Midbrain (tissue), 1 donor: ENCODE measurements around the gene ZFP1.
"Not testable (repeated sequence)": the region's sequence is repeated elsewhere in the genome, so short reads cannot be mapped to it uniquely, and the experiment has no call there.

Experiments
- DNase-seq: peaks from one replicate; lab custom pipeline; 2025; lab: John Stamatoyannopoulos, UW

The ZFP1 gene

DNA sequence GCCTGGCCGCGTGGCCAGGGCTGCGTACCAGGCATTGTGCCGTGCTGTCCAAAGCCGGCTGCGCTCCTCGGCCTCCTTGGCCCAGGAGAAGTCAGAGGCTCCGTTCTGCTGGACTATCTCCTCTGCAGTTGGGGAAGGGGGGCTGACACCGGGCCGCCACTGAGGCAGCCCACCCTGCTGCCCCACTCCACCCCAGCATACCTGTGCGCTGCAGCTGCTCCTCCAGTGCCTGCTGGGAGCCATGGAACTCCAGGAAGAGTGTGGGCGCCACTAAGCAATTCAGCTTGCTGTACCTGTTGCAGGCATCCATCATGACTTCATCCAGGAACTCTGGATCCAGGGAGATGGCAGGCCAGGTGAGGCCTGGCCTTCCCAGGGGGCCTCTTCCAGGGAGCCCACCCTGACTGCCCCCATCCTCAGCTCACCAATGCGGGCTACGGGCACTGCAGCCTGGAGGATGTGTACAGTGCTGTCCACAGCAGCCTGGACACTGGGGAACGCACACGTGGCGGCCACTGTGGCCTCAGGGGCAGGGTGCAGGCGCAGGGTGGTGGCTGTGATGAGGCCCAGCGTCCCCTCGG lies 34.7 kb upstream of the ZFP1 start:
- DNase-seq: no peak

DNA sequence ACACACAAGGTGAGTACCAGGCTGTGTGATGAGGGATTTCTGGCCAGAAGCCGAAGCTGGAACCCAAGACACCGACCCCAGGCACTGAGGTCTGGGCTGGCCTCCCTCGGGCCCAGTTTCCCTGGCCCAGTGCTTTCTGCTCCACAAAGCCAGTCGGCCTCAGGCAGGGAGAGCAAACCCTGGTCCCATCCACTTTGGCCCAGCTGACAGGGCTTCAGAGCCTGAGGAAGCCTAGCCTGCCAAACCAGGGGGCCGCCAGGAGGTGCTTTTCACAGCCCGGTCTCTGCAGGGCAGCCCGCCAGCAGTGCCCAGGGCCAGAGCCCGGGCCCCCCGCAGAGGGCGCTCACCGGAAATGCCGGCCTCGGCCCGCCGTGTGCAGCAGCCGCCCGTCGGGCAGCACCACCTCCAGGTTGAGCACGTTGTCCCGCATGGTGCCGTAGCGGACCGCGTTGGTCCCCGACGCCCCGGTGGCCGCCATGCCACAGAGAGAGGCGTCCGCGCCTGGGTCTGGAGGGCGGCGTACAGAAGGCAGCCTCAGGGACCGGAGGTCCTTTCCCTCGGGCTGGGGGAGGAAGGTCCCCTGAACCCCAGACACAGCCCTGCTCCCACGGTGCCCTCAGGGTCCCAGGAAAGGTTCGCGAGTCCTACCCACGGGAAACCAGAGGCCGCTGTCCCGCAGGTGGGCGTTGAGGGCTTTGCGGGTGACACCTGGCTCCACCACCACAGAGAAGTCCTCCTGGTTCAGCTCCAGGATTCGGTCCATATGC lies 34.0 kb upstream of the ZFP1 start:
- peak; percentile 32 for DNase-seq

DNA sequence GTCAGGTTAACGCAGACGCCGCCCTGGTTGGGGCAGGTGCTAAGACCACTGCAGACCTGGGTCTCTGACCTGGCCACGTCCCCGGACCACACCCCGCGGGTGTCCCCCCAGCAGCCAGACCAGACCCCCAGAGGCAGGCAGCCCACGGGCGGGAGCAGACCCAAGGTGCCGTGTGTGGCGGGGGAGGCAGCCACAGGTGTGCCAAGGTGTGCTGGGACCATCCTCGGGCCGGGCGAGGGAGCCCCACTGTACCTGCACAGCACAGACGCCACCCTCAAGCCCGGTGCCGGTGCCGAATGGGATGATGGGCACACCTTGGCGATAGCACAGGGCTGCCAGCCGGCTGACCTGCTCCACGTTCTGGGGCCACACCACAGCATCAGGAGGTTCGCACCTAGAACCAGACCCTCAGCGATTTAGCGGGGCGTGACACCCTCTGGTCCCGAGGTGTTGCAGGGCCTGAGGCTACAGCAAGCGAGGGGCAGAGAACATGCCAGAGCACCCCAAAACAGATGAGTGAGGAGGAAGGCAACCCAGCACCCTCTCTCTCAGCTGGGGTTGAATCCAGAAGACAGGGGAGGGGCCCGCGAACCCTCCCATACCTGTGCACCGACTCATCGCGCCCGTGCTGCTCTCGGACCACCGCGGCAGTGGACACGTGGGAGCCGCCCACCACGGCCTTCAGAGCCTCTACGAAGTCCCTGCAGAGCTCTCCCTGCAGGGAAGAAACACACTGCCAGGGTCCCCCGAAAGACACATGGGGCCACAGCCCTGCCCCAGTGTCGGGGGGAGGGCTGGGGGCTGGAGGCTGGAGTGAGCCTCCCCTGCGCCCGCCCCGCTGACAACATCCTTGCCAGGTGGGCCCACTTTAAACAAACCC lies 33.1 kb upstream of the ZFP1 start:
- DNase-seq: no peak

DNA sequence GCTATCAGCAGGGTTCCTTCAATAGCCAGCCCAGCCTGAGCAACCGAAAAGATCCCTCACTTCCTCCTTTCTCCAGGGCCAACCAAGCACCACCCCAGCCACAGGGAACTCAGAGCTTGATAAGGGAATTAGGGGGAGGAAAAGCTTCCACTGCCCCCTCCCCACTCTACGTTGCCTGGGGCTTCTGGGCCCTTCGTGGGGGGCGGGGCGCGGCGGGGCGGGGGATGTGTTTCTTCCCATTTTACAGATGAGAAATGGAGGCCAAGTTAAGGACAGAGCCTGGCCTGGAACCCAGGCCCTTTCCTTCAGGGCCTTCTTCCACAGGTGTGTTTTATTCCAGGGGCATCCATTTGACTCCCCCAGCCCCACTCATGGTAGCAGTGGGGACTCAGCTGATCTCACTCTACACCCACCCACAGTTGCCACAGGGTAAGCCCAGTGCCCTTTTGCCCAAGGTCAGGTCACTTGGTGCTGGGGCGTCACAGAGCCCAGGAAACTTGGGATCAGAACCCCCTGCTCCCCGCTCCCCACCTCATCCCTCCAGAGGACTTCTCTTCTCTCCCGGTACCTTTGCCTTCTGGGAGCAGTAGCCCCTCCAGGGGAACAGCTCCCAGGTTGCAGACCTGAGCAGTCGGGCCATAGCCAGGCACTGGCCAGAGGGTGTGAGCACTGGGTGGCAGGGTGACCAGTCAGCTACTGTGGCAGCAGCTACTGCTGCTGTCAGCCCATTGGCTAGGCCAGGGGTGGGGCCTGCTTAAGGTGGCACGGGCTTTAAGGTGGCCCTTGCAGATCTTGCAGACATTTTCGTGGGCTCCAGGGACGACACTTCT lies 32.0 kb upstream of the ZFP1 start, which contains the start of gene LDHD:
Gene LDHD, minus strand, starts transcription at position 700 of the 830 bp plus-strand sequence. Its CDS starts 60 bp downstream, at position 640.
- peak; percentile 91 for DNase-seq

DNA sequence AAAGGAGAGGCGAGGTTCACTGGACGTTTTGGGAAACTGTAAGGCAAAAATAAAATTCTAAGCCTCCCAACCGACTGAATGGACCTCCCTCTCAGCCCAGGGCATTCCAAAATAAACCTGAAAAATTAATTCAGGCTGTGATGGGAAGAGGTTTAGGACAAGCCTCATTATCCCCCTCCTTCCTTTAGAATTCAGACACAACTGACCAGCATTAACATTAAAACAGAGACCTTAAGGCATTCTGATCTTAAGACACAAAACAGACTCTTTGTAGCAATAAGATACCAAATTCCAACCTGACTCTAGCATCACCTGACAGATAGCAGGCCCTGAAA lies 31.4 kb upstream of the ZFP1 start:
- DNase-seq: no peak

DNA sequence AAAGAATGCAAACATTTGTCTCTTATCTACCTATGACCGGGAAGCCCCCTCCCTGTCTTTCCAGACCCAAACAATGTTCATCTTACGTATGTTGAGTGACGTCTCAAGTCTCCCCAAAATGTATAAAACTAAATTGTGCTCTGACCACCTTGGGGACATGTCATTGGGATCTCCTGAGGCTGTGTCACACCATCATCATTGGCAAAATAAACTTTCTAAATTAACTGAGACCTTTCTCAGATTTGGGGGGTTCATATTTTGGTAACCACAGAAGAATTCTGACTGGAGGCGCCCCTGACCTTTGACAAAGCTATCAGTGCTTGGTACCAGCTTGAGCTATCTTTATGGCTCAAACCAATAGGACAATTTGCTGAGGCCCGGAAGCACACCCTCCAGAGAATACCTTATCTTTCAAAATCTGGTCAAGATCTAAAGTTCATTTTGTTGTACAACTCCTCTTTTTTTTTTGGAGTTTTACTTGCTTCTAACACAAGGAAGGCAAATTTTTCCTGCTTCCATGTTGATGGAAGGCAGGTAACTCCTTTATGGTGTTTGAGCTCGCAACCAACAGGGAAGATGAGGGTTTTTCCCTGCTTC lies 29.3 kb upstream of the ZFP1 start:
- no peak for DNase-seq

DNA sequence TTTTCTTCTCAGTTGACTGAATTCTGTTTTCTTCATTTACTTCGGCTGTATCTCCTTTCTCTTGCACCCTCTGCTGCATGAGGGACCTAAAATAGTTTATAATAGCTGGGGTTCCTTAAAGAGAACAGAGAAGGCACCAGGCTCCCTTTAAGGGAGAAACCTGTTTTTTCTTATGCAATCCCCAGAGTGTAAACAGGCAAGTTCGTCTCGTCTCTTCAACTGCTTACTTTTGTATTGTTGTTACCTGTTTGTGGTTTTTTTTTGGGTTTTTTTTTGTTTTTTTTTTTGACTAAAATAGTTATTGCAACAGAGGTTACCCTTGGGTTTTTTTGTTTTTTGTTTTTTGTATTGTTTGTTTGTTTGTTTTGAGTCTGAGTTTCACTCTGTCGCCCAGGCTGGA lies 28.1 kb upstream of the ZFP1 start:
- DNase-seq: no peak

DNA sequence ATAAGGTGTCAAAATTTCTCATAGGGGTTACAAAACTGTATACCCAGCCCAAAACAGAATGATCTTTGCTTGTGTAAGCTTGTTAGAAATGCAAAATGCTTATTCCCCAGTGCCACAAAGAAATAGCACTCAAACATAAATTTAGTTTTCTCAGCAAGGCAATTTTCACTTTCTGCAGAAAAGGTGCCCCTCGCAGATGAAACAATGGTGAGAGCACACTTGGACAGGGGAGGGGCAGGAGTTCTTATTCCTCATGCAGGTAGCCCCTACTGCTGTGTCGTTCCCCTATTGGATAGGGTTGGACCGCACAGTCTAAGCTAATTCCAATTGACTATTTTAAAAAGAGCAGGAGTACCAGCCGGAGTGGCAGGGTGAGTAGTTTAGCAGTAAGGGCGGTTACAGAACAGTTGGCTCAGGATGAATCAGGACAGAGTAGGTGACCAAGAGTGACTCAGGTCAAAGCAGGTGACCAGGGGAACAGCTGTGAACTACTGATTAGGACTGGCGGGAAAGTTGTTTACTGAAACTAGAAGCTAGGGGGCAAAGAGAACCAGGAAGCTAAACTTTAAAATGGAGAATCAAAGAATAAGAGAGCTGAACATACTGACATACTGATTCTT lies 26.3 kb upstream of the ZFP1 start:
- no peak for DNase-seq

DNA sequence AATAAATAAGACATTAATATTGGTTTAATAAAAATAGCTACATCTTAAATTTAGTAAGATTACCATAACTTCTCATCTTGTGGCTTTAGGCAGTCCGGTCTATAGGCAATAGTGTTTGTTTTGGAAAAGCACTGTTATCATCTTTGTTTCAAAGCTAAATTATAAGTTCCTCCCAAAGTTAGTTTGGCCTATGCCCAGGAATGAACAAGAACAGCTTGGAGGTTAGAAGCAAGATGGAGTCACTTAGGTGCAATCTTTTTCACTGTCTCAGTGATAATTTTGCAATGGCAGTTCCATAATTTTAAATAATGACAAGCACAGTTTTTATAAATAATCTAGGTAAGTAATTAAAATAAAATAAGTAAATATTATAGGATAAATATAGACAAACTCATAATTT lies 25.7 kb upstream of the ZFP1 start:
- DNase-seq: no peak

DNA sequence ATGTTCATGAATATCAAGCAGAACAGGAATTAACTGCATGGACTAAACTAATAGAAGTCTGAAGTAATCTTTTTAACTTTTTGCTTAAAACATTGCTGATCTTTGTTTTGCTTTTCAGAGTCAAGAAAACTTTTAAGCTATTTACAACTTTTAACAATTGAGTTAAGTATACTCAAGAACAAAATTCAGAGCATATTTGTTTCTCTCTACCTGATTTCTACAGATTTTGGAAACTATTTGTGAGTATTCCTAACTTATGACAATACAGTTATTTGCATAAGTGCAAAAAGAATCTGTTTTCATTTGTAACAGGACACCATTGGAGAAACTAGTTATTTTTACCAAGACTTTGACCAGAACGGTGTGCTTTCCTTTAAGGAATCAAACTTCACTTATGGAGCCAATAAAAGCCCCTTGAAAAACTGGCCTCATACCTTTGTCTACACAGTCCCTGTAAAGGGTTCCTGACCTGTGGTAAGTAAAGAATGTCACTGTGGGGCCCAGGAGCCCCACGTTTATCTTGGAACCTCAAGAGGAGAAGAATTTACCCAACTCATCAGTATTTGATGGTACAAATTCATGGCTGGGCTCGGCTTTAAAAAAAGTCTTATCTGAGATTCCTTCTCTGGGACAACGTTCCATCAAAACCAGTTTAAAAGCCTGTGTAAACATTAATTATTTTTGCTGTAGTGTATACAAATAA lies 20.5 kb upstream of the ZFP1 start:
- no peak for DNase-seq

DNA sequence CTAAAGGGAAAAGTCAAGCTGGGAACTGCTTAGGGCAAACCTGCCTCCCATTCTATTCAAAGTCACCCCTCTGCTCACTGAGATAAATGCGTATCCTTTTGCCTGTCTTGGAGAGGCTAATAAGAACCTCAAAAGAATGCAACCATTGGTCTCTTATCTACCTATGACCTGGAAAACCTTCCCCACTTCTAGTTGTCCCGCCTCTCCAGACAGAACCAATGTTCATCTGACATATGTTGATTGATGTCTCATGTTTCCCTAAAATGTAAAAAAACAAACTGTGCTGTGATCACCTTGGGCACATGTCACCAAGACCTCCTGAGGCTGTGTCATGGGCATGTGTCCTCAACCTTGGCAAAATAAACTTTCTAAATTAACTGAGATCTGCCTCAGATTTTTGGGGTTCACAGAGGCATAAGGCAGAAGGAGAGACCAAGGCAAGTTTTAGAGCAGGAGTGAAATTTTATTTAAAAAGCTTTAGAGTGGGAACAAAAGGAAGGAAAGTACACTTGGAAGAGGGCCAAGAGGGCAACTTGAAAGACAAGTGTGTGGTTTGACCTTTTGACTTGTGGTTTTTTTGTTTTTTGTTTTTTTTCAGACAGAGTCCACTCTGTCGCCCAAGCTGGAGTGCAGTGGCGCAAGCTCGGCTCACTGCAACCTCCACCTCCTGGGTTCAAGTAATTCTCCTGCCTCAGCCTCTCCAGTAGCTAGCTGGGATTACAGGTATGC lies 18.7 kb upstream of the ZFP1 start:
- DNase-seq: not testable (repeated sequence)

DNA sequence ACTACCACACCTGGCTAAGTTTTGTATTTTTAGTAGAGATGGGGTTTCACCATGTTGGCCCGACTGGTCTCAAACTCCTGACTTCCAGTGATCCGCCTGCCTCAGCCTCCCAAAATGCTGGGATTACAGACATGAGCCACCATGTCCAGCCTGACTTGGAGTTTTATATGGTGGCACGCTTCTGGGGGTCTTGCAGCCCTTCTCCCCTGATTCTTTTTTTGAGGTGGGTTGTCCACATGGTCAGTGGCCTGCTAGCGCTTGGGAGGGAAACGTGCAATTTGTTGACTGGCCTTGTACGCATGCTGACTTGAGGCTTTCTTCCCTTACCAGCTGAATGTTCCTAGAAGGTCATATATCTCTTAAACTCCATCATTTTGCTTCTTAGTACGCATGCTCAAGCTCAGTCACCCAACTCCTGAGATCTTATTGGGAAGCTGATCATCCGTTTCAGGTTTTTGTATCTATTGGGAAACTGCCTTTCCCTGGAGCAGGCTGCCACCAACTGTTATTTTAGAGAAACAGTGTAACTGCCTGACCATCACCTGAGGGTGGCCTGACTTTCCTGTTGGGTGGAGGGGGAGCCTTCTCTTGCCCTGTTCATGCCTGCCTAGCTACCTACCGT lies 18.1 kb upstream of the ZFP1 start:
- no peak for DNase-seq

DNA sequence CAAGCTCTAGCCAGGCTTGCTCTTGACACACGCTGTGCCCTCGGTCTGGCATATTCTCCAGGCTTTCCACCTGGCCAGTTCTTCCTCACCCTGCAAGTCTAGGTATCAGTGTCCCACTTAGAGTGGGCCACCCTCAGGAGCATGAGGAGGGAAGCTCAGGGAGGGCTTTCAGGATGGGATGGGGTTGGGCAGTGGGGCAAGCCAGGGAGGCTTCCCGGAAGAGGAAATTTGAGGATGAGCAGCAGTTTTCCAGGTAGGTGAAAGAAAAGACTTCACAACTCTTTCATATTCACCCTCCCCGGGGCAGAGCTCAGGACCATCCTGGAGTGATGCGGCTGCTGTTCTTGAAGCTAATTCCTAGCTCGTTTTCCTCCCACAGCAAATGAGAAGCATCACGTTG lies 17.2 kb upstream of the ZFP1 start:
- DNase-seq: no peak

DNA sequence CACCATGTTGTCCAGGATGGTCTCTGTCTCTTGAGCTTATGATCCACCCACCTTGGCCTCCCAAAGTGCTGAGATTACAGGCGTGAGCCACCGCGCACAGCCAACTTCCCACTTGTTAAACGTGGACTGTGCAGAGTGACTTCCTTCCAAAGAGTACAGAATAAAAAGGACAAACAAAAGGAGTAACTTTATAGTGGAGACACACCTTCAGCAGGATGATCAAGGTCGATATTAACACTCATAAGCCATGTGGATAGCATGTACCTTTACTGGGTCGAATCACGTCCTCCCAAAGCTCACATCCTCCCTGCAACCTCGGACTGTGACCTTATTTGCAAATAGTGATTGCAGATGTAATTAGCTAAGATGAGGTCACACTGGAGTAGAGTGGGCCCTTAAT lies 10.1 kb upstream of the ZFP1 start:
- DNase-seq: no peak

DNA sequence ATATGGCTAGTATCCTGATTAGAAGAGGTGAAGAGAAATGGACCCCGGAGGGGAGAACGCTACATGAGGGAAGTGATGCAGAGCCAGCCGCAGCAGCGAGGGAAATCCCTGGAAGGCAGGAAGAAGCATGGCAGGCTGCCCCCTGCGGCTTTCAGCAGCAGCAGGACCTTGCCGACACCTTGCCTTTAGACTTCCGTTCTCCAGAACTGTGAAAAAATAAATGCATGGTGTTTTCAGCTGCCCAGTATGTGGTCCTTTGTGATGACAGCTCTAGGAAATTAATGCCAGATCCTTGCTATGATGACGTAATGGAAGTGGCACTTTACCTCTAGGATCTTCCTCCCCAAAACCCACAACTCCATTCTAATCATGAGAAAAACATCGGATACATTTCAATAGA lies 9.7 kb upstream of the ZFP1 start:
- DNase-seq: no peak

DNA sequence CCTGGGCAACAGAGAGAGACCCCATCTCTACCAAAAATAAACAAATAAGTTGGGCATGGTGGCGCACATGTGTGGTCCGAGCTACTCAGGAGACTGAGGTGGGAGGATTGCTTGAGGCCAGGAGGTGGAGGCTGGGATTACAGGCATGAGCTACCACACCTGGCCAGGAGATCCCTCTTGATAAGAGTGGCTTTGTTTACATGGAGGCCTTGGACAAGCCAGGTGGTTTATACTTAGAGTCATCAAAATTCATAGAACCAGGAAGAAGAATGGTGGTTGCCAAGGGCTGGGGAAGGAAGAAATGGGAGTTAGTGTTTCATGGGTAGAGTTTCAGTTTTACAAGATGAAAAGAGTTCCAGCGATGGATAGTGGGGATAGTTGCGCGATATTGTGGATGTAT lies 8.8 kb upstream of the ZFP1 start:
- no peak for DNase-seq

DNA sequence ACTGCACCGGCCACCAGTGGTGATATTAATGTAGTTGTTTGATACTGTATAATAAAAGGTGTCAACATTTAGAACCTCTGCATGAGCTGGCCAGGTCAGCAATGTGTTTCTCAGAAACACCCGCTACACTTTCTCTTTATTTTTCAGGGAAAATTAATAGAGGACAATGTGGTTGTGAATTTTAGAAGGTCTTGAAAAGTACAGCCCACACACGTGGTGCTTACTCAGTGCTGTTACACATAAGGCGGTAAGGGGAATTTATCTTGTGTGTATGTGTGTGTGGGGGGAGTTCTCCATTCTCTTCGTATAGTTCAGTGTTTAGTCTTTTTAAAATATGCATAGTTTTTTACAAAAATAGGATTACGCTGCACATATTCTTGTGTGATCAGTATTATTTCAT lies 4.4 kb upstream of the ZFP1 start:
- DNase-seq: no peak

DNA sequence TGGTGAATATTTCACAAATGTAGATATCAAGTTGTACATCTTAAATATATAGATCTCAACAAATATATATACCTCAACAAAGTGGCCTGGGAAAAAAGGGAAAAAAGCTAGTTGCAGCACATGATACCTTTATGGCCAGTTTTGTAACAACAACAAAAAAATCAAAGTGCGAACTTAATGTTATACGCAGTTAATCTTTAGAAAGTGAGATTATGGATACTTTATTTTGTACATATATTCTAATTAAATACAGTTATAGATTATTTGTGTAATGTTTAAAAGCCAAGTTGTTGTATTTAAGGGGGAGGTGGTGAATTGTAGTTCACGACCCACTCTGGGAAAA lies 385 bp upstream of the ZFP1 start:
- no peak for DNase-seq

DNA sequence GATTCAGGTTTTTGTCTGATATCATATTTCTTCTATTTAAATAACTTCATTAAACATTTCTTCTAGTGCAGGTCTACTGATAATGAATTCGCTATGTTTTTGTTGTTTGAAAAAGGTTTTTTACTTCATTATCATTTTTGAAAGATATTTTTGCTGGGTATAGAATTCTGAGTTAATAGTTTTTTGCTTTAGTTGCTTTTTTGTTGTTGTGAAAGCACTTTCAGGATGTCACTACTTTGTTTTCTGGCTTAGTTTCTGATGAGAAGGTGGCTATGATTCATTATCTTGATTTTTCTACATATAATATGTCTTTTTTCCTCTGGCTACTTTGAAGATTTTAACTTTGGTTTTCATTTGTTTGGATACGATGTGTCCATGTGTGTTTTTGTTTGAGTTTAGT lies 3.5 kb downstream of the ZFP1 start:
- no peak for DNase-seq

DNA sequence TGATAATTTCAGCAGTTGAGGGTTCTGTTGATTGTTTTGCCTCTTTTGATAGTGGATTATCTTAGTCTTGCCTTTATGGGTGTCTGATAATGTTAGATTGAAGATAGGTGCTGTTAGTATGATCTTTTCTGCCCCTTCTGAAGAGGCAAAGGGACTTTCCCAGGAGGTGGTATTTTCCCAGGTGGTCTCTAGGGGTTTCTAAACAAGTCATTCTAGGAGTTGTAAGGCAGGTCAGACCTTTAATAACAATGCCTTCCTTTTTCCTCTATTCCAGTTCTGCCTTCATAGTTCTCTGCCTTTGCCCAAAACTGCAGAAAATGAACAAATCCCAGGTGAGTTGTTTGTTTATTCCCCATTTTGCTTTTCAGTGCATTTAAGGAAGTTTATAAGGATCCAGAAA lies 4.3 kb downstream of the ZFP1 start:
- DNase-seq: no peak
